ENCODE data around the gene SLC22A14. TPM values are rescaled to one million over a fixed set of nuclear protein-coding genes. Genes with fewer than 3 reads are reported as not detected.

Gene SLC22A14
- total and polyA plus RNA-seq, 9 of the 15 experiments (the other 6 are each of a cell fraction or from before 2014, with no cell fraction given) = 0.03 to 0.07 TPM; not detected in 7

DNA sequence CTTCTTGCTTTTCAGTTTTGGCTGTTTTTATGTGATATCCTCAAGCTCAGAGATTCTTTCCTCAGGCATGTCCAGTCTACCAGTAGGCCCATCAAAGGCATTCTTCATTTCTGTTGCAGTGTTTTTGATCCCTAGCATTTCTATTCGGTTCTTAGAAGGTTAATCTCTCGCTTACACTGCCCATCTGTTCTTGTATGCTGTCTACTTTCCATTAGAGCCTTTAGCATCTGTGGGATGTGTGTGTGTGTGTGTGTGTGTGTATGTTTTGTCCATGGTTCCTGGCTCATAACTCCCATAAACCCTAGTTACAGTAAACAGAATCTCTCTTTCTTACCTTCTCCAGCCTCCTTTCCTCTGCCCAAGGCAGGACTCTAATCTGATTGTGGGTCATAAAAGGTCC, 21.6 kb upstream of the SLC22A14 start:
- intact Hi-C loops (cut with micrococcal nuclease) = no loop called here
- no TSS peak for BruUV-seq (replicated peaks)
- Histone ChIP-seq H3K27me3 (ENCODE audit: control insufficient read depth in 2 of 2, insufficient read depth in 2 of 2, low read length in 2 of 2) (no peaks in the 10 kb centered on the region), H3K4me2 (ENCODE audit: insufficient read depth, low read length) (no peak overlapping the region), H3K4me1 (replicated peaks in 1 of 2; ENCODE audit: control insufficient read depth in 2 of 2, insufficient read depth in 2 of 2, low read length in 2 of 2) (peaks cover 4 to 10% of the 10 kb centered on the region in 2 experiments; a peak in 2 of 5 replicates), H2AFZ (ENCODE audit: low read depth, low read length) (no peak overlapping the region), H3K9me1 (ENCODE audit: control insufficient read depth, insufficient read depth, low read length) (no peaks in the 10 kb centered on the region), H3K79me2 (ENCODE audit: control insufficient read depth, insufficient read depth, low read length) (no peaks in the 10 kb centered on the region), H3K4me3 (no peak overlapping the region), H3K9ac (ENCODE audit: insufficient read depth in 1 of 2, low read depth in 2 of 2, low read length in 2 of 2) (no peak overlapping the region), H3K27ac (ENCODE audit: extremely low read depth, low read depth, low read length) (no peak overlapping the region), H3K9me3 (replicated peaks; ENCODE audit: control insufficient read depth, insufficient read depth, low read depth, low read length) (no peaks in the 10 kb centered on the region), H3K36me3 (ENCODE audit: control insufficient read depth, insufficient read depth, low read length) (no peaks in the 10 kb centered on the region; the same call in 2 of the 3 replicates), H4K20me1 (replicated peaks; ENCODE audit: control insufficient read depth, insufficient read depth, low read length) (peaks cover 5% of the 10 kb centered on the region; the same call in 1 of the 2 replicates)
- CTCF ChIA-PET (ENCODE audit: low intra/inter-chr PET ratio) = no interaction called here
- 58% methylated on average over 2 of the region's 2 CpGs for WGBS (ENCODE audit: insufficient coverage, low coverage, missing lambda C conversion rate)
- TF ChIP-seq ATF7 (IDR thresholded peaks at IDR 0.05) (no peak), JUND (IDR thresholded peaks at IDR 0.05; ENCODE audit: borderline replicate concordance, low read depth, low read length) (no peak), JUND (tag; IDR thresholded peaks at IDR 0.05; ENCODE audit: borderline replicate concordance, low read depth, low read length) (no peak), MXI1 (IDR thresholded peaks at IDR 0.05; ENCODE audit: low read depth, low read length) (no peak), NRF1 (conservative IDR thresholded peaks at IDR 0.05 in 1 of 2, IDR thresholded peaks at IDR 0.05 in 1 of 2) (no peak), ZNF12 (CRISPR knock-in tag; IDR thresholded peaks at IDR 0.05) (no peak), SMAD4 (CRISPR knock-in tag; conservative IDR thresholded peaks at IDR 0.05) (no peak)
- in situ Hi-C loops (cut with MboI) = no loop called here
- no peak for ATAC-seq
- no peak for FAIRE-seq
- DNase-seq (ENCODE audit: extremely low read depth in 1 of 4, low spot score in 3 of 4) = no peak
- POLR2A ChIA-PET = no interaction called here

Measured in K562 (cell line).